H9 (cell line): ENCODE measurements around the gene NLRP4. TPM values are rescaled to one million over a fixed set of nuclear protein-coding genes. Genes with fewer than 3 reads are reported as not detected.

ENCODE experiments used
- DNase-seq: peaks from one replicate; pipeline ENCODE4 v3.0.0-alpha.2; 2017
- H2AFZ ChIP-seq: one replicate; pipeline ENCODE4 v1.6.1; 2013; ENCODE audit warnings: mild to moderate bottlenecking, low read length, control low read depth, moderate library complexity
- H2AK5ac ChIP-seq: 2 replicates; pipeline ENCODE4 v1.6.1; 2013; ENCODE audit warnings: low read length, control low read depth, mixed read lengths; ENCODE audit not compliant: insufficient read length
- H2BK120ac ChIP-seq: one replicate; pipeline ENCODE4 v1.6.1; 2013; ENCODE audit warnings: low read depth, mild to moderate bottlenecking, low read length, control low read depth, inconsistent platforms; ENCODE audit not compliant: poor library complexity, severe bottlenecking
- H2BK12ac ChIP-seq: 2 replicates; pipeline ENCODE4 v1.6.1; 2013; ENCODE audit warnings: low read length, control low read depth, mixed read lengths, low read depth; ENCODE audit not compliant: insufficient read length
- H2BK15ac ChIP-seq: 2 replicates; pipeline ENCODE4 v1.6.1; 2013; ENCODE audit warnings: low read depth, low read length, control low read depth
- H2BK20ac ChIP-seq: one replicate; pipeline ENCODE4 v1.6.1; 2013; ENCODE audit warnings: low read depth, mild to moderate bottlenecking, low read length, control low read depth, inconsistent platforms; ENCODE audit not compliant: poor library complexity, severe bottlenecking
- H2BK5ac ChIP-seq: 2 replicates; pipeline ENCODE4 v1.6.1; 2013; ENCODE audit warnings: low read length, control low read depth, mixed read lengths; ENCODE audit not compliant: insufficient read length
- H3K14ac ChIP-seq: 2 replicates; pipeline ENCODE4 v1.6.1; 2013; ENCODE audit warnings: low read length, control low read depth; ENCODE audit not compliant: insufficient read depth
- H3K18ac ChIP-seq: 2 replicates; pipeline ENCODE4 v1.6.1; 2013; ENCODE audit warnings: low read depth, mild to moderate bottlenecking, mixed read lengths, low read length, control low read depth; ENCODE audit not compliant: insufficient read length
- H3K23ac ChIP-seq: 2 replicates; pipeline ENCODE4 v1.6.1; 2013; ENCODE audit warnings: low read length, control low read depth, mixed read lengths, low read depth; ENCODE audit not compliant: insufficient read length
- H3K23me2 ChIP-seq: 2 replicates; pipeline ENCODE4 v1.6.1; 2013; ENCODE audit warnings: low read depth, mild to moderate bottlenecking, mixed read lengths, low read length, control low read depth; ENCODE audit not compliant: insufficient read length, poor library complexity, severe bottlenecking
- H3K27ac ChIP-seq: 2 replicates; pipeline ENCODE4 v1.5.1; 2013; ENCODE audit warnings: low read length, control low read depth, mixed read lengths, low read depth; ENCODE audit not compliant: insufficient read length
- H3K27me3 ChIP-seq: 2 replicates; pipeline ENCODE4 v1.6.1; 2013; ENCODE audit warnings: low read length, control low read depth, inconsistent platforms; ENCODE audit not compliant: insufficient read depth
- H3K4ac ChIP-seq: 2 replicates; pipeline ENCODE4 v1.6.1; 2013; ENCODE audit warnings: low read depth, mild to moderate bottlenecking, control low read depth, inconsistent platforms, low read length, moderate library complexity
- H3K4me1 ChIP-seq: 2 replicates; pipeline ENCODE4 v1.6.1; 2013; ENCODE audit warnings: low read length, control low read depth, inconsistent platforms; ENCODE audit not compliant: insufficient read depth
- H3K4me2 ChIP-seq: 2 replicates; pipeline ENCODE4 v1.6.1; 2013; ENCODE audit warnings: low read length, control low read depth, mixed read lengths; ENCODE audit not compliant: insufficient read length, insufficient read depth
- H3K56ac ChIP-seq: 2 replicates; pipeline ENCODE4 v1.6.1; 2013; ENCODE audit warnings: low read depth, mild to moderate bottlenecking, mixed read lengths, low read length, control low read depth; ENCODE audit not compliant: insufficient read length
- H3K79me1 ChIP-seq: 2 replicates; pipeline ENCODE4 v1.6.1; 2013; ENCODE audit warnings: low read depth, mild to moderate bottlenecking, moderate library complexity, low read length, control low read depth, inconsistent platforms; ENCODE audit not compliant: insufficient read depth, poor library complexity, severe bottlenecking
- H3K79me2 ChIP-seq: 2 replicates; pipeline ENCODE4 v1.6.1; 2013; ENCODE audit warnings: low read length, control low read depth, inconsistent platforms; ENCODE audit not compliant: insufficient read depth
- H3K9ac ChIP-seq: 2 replicates; pipeline ENCODE4 v1.6.1; 2013; ENCODE audit warnings: low read length, control low read depth, mixed read lengths; ENCODE audit not compliant: insufficient read length; ENCODE audit errors: extremely low read depth
- H3K9me3 ChIP-seq: one replicate; pipeline ENCODE4 v1.6.1; 2013; ENCODE audit warnings: low read depth, low read length, inconsistent platforms; ENCODE audit not compliant: control insufficient read depth
- H3T11ph ChIP-seq: one replicate; pipeline ENCODE4 v1.6.1; 2013; ENCODE audit warnings: mild to moderate bottlenecking, low read length, control low read depth, inconsistent platforms
- H4K20me1 ChIP-seq: one replicate; pipeline ENCODE4 v1.6.1; 2013; ENCODE audit not compliant: control insufficient read depth, insufficient read length, insufficient read depth
- H4K5ac ChIP-seq: 2 replicates; pipeline ENCODE4 v1.6.1; 2013; ENCODE audit warnings: low read depth, mild to moderate bottlenecking, mixed read lengths, low read length, control low read depth; ENCODE audit not compliant: insufficient read length
- H4K8ac ChIP-seq: replicated peaks from 2 replicates; pipeline ENCODE4 v1.6.1; 2013; ENCODE audit warnings: low read length, control low read depth, mixed read lengths, low read depth; ENCODE audit not compliant: insufficient read length
- H4K91ac ChIP-seq: 2 replicates; pipeline ENCODE4 v1.6.1; 2013; ENCODE audit warnings: low read depth, mild to moderate bottlenecking, moderate library complexity, mixed read lengths, low read length, control low read depth; ENCODE audit not compliant: insufficient read length
- H3K27ac Mint-ChIP-seq, 3 experiments: 2 replicates in 2 of 3; 3 replicates in 1 of 3; pipeline ENCODE4 v1.8.0; 2020 to 2021; ENCODE audit warnings: mixed read lengths in 3 of 3, mild to moderate bottlenecking in 1 of 3, moderate library complexity in 1 of 3
- H3K27me3 Mint-ChIP-seq: 2 replicates; pipeline ENCODE4 v1.8.0; 2021; ENCODE audit warnings: low read depth, mild to moderate bottlenecking, moderate library complexity, mixed read lengths
- H3K36me3 Mint-ChIP-seq, 3 experiments: 2 replicates in 2 of 3; 3 replicates in 1 of 3; pipeline ENCODE4 v1.8.0; 2020 to 2021; ENCODE audit warnings: low read depth in 3 of 3, mixed read lengths in 3 of 3; ENCODE audit not compliant: insufficient read depth in 1 of 3
- H3K4me1 Mint-ChIP-seq, 2 experiments: 2 replicates each; pipeline ENCODE4 v1.8.0; 2020; ENCODE audit warnings: mixed read lengths in 2 of 2
- H3K4me3 Mint-ChIP-seq, 2 experiments: 2 replicates in 1 of 2; 3 replicates in 1 of 2; pipeline ENCODE4 v1.8.0; 2020 to 2021; ENCODE audit warnings: mild to moderate bottlenecking in 2 of 2, mixed read lengths in 2 of 2, moderate library complexity in 1 of 2
- H3K9me3 Mint-ChIP-seq, 2 experiments: 2 replicates in 1 of 2; 3 replicates in 1 of 2; pipeline ENCODE4 v1.8.0; 2020; ENCODE audit warnings: mild to moderate bottlenecking in 2 of 2, mixed read lengths in 2 of 2, moderate library complexity in 1 of 2
- whole genome bisulfite sequencing: extraction: QIAGEN DNeasy Blood & Tissue Kit; methylation state at CpG from one replicate; pipeline ENCODE4 v1.1.7; 2013; ENCODE audit warnings: missing lambda C conversion rate, low lambda C conversion rate, mixed read lengths; ENCODE audit not compliant: insufficient read length; ENCODE audit errors: extremely low coverage; 5-methylcytosine and 5-hydroxymethylcytosine counted together
- total RNA-seq: library from RNA; stranded (reverse); gene quantifications from 2 replicates; pipeline ENCODE4 v1.2.1, GENCODE V29; 2021
- TF ChIP-seq, protein P1 (sequence below): fragments of 200-600 bp; sonication (generic); conservative IDR thresholded peaks from 3 replicates; pipeline ENCODE4 v1.8.0; 2021; ENCODE audit warnings: antibody characterized with exemption, mild to moderate bottlenecking

The NLRP4 gene
- total RNA-seq, 1 experiment from 2014 or later: not detected

GRCh38 chr19:55930996-55931515 is 94.7 kb downstream of the NLRP4 start:
- H3K27me3 Mint-ChIP-seq: no peaks in the 10 kb centered on the region; the same call in 1 of the 2 replicates
- Histone ChIP-seq H3K56ac (no peak overlapping the region), H3K9ac (no peak overlapping the region), H4K91ac (no peak overlapping the region), H3K14ac (no peak overlapping the region), H4K8ac (no peak overlapping the region), H3K79me2 (no peaks in the 10 kb centered on the region), H3K18ac (no peak overlapping the region), H3K23ac (no peak overlapping the region), H3K23me2 (no peaks in the 10 kb centered on the region), H3K9me3 (peaks cover 81% of the 10 kb centered on the region), H4K5ac (no peak overlapping the region), H2BK120ac (no peak overlapping the region), H3K79me1 (no peaks in the 10 kb centered on the region), H3T11ph (no peak overlapping the region), H3K4ac (no peak overlapping the region), H2AFZ (no peak overlapping the region), H3K4me2 (no peak overlapping the region), H2AK5ac (no peak overlapping the region), H3K27ac (no peak overlapping the region), H2BK20ac (no peak overlapping the region), H2BK15ac (no peak overlapping the region), H3K27me3 (no peaks in the 10 kb centered on the region), H3K4me1 (no peaks in the 10 kb centered on the region), H4K20me1 (no peaks in the 10 kb centered on the region), H2BK12ac (no peak overlapping the region), H2BK5ac (no peak overlapping the region)
- peaks cover 9 to 44% (median 14%) of the 10 kb centered on the region in 3 experiments; a peak in 6 of 7 replicates for H3K36me3 Mint-ChIP-seq
- TF ChIP-seq, protein P1, sequence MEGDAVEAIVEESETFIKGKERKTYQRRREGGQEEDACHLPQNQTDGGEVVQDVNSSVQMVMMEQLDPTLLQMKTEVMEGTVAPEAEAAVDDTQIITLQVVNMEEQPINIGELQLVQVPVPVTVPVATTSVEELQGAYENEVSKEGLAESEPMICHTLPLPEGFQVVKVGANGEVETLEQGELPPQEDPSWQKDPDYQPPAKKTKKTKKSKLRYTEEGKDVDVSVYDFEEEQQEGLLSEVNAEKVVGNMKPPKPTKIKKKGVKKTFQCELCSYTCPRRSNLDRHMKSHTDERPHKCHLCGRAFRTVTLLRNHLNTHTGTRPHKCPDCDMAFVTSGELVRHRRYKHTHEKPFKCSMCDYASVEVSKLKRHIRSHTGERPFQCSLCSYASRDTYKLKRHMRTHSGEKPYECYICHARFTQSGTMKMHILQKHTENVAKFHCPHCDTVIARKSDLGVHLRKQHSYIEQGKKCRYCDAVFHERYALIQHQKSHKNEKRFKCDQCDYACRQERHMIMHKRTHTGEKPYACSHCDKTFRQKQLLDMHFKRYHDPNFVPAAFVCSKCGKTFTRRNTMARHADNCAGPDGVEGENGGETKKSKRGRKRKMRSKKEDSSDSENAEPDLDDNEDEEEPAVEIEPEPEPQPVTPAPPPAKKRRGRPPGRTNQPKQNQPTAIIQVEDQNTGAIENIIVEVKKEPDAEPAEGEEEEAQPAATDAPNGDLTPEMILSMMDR: no peak
- no peak overlapping the region for H3K4me3 Mint-ChIP-seq
- peaks cover 94 to 96% of the 10 kb centered on the region in 2 experiments for H3K9me3 Mint-ChIP-seq
- no peaks in the 10 kb centered on the region for H3K4me1 Mint-ChIP-seq
- WGBS: no CpG with 5 or more reads among the region's 14 CpGs
- H3K27ac Mint-ChIP-seq: no peak overlapping the region
- DNase-seq: no peak

Other genes with a start within 250 kb of the NLRP4 start
- gene FIZ1, start 237.0 kb upstream of the NLRP4 start, total RNA-seq: 21.5 and 25.2 TPM in 2 replicates
- gene ZNF524, start 236.3 kb upstream of the NLRP4 start, total RNA-seq: 2.9 and 3.0 TPM in 2 replicates
- gene ZNF865, start 230.9 kb upstream of the NLRP4 start, total RNA-seq: 13.8 and 14.3 TPM in 2 replicates
- gene ZNF784, start 212.0 kb upstream of the NLRP4 start, total RNA-seq: 9.9 and 10.7 TPM in 2 replicates
- gene ZNF580, start 195.5 kb upstream of the NLRP4 start, total RNA-seq: 22.4 and 22.8 TPM in 2 replicates
- 65.1 and 68.0 TPM in 2 replicates for gene ZNF581, start 192.9 kb upstream of the NLRP4 start, total RNA-seq
- 19.9 and 20.0 TPM in 2 replicates for gene CCDC106, start 188.3 kb upstream of the NLRP4 start, total RNA-seq
- gene U2AF2, start 181.5 kb upstream of the NLRP4 start, total RNA-seq: 321 and 342 TPM in 2 replicates
- gene EPN1, start 161.3 kb upstream of the NLRP4 start, total RNA-seq: 158 and 159 TPM in 2 replicates
- not detected in 2 replicates for gene NLRP9, start 98.1 kb upstream of the NLRP4 start, total RNA-seq
- not detected in 2 replicates for gene RFPL4A, start 77.4 kb upstream of the NLRP4 start, total RNA-seq
- not detected in 2 replicates for gene RFPL4AL1, start 67.4 kb upstream of the NLRP4 start, total RNA-seq
- not detected in 2 replicates for gene NLRP11, start 4.5 kb upstream of the NLRP4 start, total RNA-seq
- not detected in 2 replicates for gene NLRP13, start 95.8 kb downstream of the NLRP4 start, total RNA-seq
- gene NLRP8, start 111.3 kb downstream of the NLRP4 start, total RNA-seq: not detected in 2 replicates
- not detected in 2 replicates for gene NLRP5, start 150.2 kb downstream of the NLRP4 start, total RNA-seq